Endodermal cell (in vitro differentiated cells): Measurements from ENCODE around the gene RLF. TPM values are rescaled to one million over a fixed set of nuclear protein-coding genes. Genes with fewer than 3 reads are reported as not detected.
"Not testable (repeated sequence)": the region's sequence is repeated elsewhere in the genome, so short reads cannot be mapped to it uniquely, and the experiment has no call there.

ENCODE experiments used
- DNase-seq: peaks from one replicate; pipeline ENCODE4 v3.0.0-alpha.2; 2017
- H3K27ac ChIP-seq: 2 replicates; pipeline ENCODE4 v1.5.1; 2013; ENCODE audit warnings: mild to moderate bottlenecking, low read depth, low read length, moderate library complexity
- H3K27me3 ChIP-seq: 2 replicates; pipeline ENCODE4 v1.6.1; 2013; ENCODE audit warnings: mild to moderate bottlenecking, low read length, moderate library complexity; ENCODE audit not compliant: insufficient read depth, control insufficient read depth, poor library complexity, severe bottlenecking
- H3K36me3 ChIP-seq: 2 replicates; pipeline ENCODE4 v1.7.0; 2013; ENCODE audit warnings: mild to moderate bottlenecking, low read length, moderate library complexity; ENCODE audit not compliant: control insufficient read depth, insufficient read depth
- H3K4me1 ChIP-seq: one replicate; pipeline ENCODE4 v1.7.0; 2013; ENCODE audit warnings: low read length; ENCODE audit not compliant: control insufficient read depth, insufficient read depth
- H3K4me3 ChIP-seq: 2 replicates; pipeline ENCODE4 v1.5.1; 2013; ENCODE audit warnings: mild to moderate bottlenecking, low read length, moderate library complexity
- H3K9ac ChIP-seq: 2 replicates; pipeline ENCODE4 v1.6.1; 2013; ENCODE audit warnings: mild to moderate bottlenecking, low read length, moderate library complexity; ENCODE audit not compliant: poor library complexity, severe bottlenecking; ENCODE audit errors: extremely low read depth
- H3K9me3 ChIP-seq: 2 replicates; pipeline ENCODE4 v1.6.1; 2013; ENCODE audit warnings: mild to moderate bottlenecking, low read length, moderate library complexity; ENCODE audit not compliant: control insufficient read depth
- H3K27ac Mint-ChIP-seq: 2 replicates; pipeline ENCODE4 v1.8.0; 2020; ENCODE audit warnings: mixed read lengths
- H3K27me3 Mint-ChIP-seq: 2 replicates; pipeline ENCODE4 v1.8.0; 2021; ENCODE audit warnings: mild to moderate bottlenecking, mixed read lengths; ENCODE audit not compliant: insufficient read depth
- H3K36me3 Mint-ChIP-seq: 2 replicates; pipeline ENCODE4 v1.8.0; 2020; ENCODE audit warnings: low read depth, mixed read lengths
- H3K4me1 Mint-ChIP-seq: 2 replicates; pipeline ENCODE4 v1.8.0; 2020; ENCODE audit warnings: mixed read lengths
- H3K4me3 Mint-ChIP-seq: 2 replicates; pipeline ENCODE4 v1.8.0; 2020; ENCODE audit warnings: mild to moderate bottlenecking, moderate library complexity, mixed read lengths
- H3K9me3 Mint-ChIP-seq: 2 replicates; pipeline ENCODE4 v1.8.0; 2020; ENCODE audit warnings: mild to moderate bottlenecking, mixed read lengths
- WGBS, 2 experiments: methylation state at CpG; one replicate each; pipeline versions ENCODE4 v1.1.5 to v1.1.7; 2013; ENCODE audit warnings: missing lambda C conversion rate in 2 of 2, mixed read lengths in 1 of 2; ENCODE audit not compliant: insufficient coverage in 1 of 2, insufficient read length in 1 of 2; 5-methylcytosine and 5-hydroxymethylcytosine counted together
- total RNA-seq, 2 donors: library from RNA; stranded (reverse); fragmentation: NEBNext Ultra II Directional in 1 of 2; extraction: Animal tissue kit (Norgen Biotek cat#: 25700) in 1 of 2; gene quantifications; 2 replicates in 1 of 2; 3 replicates in 1 of 2; pipeline ENCODE4 v1.2.1, GENCODE V29; 2021
- TF ChIP-seq, protein P1 (sequence below): fragments of 200-600 bp; sonication (generic); conservative IDR thresholded peaks from 2 replicates; pipeline ENCODE4 v1.5.0; 2021; ENCODE audit warnings: antibody characterized with exemption, mild to moderate bottlenecking

RLF gene
- total RNA-seq, 2 donors from 2014 or later: 18.8 to 23.3 TPM

DNA sequence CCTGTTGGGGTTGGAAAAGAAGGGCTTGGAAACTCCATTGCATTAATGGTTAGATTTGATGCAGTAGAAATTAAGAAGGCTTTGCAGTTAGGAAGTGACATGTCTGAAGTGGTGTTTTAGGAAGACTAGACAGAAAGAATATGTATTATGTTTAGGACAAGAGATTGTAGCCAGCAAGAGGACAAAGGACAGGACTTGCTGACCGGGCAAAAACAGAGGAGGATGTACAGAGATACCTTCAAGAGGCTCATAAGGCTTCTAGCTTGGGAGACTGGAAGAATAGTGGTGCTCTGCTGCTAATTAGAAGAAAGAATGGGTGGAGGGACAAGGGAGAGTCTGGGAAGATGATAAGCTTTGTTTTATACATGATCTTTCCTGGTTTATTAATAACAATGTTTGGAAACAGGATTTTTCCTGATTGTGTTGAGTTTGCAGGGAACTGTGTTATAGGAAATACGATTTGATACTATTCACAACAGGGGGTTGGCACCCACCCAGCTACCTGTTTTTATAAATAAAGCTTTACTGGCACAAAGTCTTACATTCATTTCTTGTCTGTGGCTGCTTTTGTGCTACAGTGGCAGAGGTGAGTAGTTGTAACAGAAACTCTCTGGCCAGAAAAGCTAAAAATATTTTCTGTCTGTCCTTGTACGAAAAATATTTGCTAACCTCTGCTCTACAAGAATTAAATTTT is 49.5 kb downstream of the RLF start:
- WGBS, 2 experiments: 94 to 100% methylated on average over 2 to 3 of the region's 3 CpGs

DNA sequence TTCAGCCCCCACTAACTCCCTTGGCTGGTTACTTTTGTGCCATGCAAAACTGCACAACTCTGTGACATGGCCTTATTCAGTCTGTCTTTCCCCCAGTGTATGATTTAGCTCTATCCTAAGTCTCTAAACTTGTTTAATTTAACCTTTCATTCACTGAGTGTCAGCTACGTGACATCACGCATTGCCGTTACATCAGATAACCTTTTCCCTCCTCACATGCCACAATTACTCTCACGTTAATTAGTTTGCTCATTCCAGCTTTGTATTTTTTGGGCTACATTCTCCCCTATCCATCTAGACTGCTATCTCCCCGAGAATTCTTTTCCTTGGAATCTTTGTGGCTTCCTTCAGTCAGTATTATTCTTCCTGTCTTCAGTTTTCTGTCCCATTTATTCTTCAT is 57.1 kb downstream of the RLF start:
- H3K9ac ChIP-seq: no peak overlapping the region
- TF ChIP-seq, protein P1, sequence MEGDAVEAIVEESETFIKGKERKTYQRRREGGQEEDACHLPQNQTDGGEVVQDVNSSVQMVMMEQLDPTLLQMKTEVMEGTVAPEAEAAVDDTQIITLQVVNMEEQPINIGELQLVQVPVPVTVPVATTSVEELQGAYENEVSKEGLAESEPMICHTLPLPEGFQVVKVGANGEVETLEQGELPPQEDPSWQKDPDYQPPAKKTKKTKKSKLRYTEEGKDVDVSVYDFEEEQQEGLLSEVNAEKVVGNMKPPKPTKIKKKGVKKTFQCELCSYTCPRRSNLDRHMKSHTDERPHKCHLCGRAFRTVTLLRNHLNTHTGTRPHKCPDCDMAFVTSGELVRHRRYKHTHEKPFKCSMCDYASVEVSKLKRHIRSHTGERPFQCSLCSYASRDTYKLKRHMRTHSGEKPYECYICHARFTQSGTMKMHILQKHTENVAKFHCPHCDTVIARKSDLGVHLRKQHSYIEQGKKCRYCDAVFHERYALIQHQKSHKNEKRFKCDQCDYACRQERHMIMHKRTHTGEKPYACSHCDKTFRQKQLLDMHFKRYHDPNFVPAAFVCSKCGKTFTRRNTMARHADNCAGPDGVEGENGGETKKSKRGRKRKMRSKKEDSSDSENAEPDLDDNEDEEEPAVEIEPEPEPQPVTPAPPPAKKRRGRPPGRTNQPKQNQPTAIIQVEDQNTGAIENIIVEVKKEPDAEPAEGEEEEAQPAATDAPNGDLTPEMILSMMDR: no peak
- WGBS, 2 experiments: 94 to 95% methylated on average over 5 of the region's 5 CpGs
- Mint-ChIP-seq H3K36me3 (peaks cover 19% of the 10 kb centered on the region), H3K27ac (no peak overlapping the region), H3K9me3 (no peaks in the 10 kb centered on the region), H3K4me3 (no peak overlapping the region), H3K4me1 (peaks cover 1% of the 10 kb centered on the region), H3K27me3 (no peaks in the 10 kb centered on the region)
- no peaks in the 10 kb centered on the region for H3K27me3 ChIP-seq
- no peaks in the 10 kb centered on the region for H3K4me1 ChIP-seq
- no peak overlapping the region for H3K27ac ChIP-seq
- no peaks in the 10 kb centered on the region for H3K9me3 ChIP-seq
- H3K36me3 ChIP-seq: peaks cover 39% of the 10 kb centered on the region
- no peak for DNase-seq
- H3K4me3 ChIP-seq: no peak overlapping the region

More for the DNA sequence above, 49.5 kb downstream of the RLF start:
- no peak overlapping the region for H3K9ac ChIP-seq
- Mint-ChIP-seq H3K36me3 (peaks cover 21% of the 10 kb centered on the region), H3K4me1 (peaks cover 25% of the 10 kb centered on the region), H3K27me3 (no peaks in the 10 kb centered on the region), H3K4me3 (no peak overlapping the region), H3K27ac (peak overlapping the region; percentile 6), H3K9me3 (no peaks in the 10 kb centered on the region)
- H3K36me3 ChIP-seq: peaks cover 38% of the 10 kb centered on the region
- no peaks in the 10 kb centered on the region for H3K27me3 ChIP-seq
- DNase-seq: no peak
- H3K4me1 ChIP-seq: peaks cover 12% of the 10 kb centered on the region
- H3K27ac ChIP-seq: no peak overlapping the region
- no peaks in the 10 kb centered on the region for H3K9me3 ChIP-seq
- no peak overlapping the region for H3K4me3 ChIP-seq
- TF ChIP-seq, protein P1: no peak

DNA sequence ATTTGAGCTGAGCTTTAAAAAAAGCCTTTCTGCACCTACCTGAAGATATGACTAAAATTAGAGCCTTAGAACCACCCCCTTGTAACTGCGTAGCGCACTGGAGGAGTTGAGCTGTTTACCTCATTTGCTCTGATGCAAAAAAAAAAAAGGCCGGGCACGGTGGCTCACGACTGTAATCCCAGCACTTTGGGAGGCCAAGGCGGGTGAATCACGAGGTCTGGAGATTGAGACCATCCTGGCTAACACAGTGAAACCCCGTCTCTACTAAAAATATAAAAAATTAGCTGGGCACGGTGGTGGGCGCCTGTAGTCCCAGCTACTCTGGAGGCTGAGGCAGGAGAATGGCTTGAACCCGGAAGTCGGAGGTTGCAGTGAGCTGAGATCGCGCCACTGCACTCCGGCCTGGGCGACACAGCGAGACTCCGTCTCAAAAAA is 60.3 kb downstream of the RLF start:
- H3K9me3 Mint-ChIP-seq, H3K27me3 Mint-ChIP-seq, DNase-seq, H3K27ac Mint-ChIP-seq, H3K27me3 ChIP-seq, H3K4me1 Mint-ChIP-seq, H3K9me3 ChIP-seq, H3K4me1 ChIP-seq, H3K27ac ChIP-seq, H3K4me3 Mint-ChIP-seq, H3K4me3 ChIP-seq, H3K36me3 Mint-ChIP-seq, H3K9ac ChIP-seq: not testable (repeated sequence)
- 86 to 97% methylated on average over 14 to 18 of the region's 18 CpGs for WGBS, 2 experiments
- peaks cover 43% of the 10 kb centered on the region for H3K36me3 ChIP-seq
